ENCODE results near the gene BPIFB4. TPM values are rescaled to one million over a fixed set of nuclear protein-coding genes. Genes with fewer than 3 reads are reported as not detected.

Gene BPIFB4
- total RNA-seq, 2 experiments from 2014 or later = not detected

GRCh38 chr20:33068251-33068939, 11.0 kb upstream of the BPIFB4 start:
- Mint-ChIP-seq H3K4me3 (no peak overlapping the region), H3K9me3 (no peaks in the 10 kb centered on the region), H3K36me3 (ENCODE audit: low read depth) (no peaks in the 10 kb centered on the region), H3K27me3 (no peaks in the 10 kb centered on the region), H3K27ac (no peak overlapping the region), H3K4me1 (ENCODE audit: low read depth) (peaks cover 22% of the 10 kb centered on the region)
- no peak for TF ChIP-seq CTCF (IDR thresholded peaks at IDR 0.05)
- intact Hi-C loops (cut with DNase I, micrococcal nuclease) = no loop called here
- POLR2A ChIA-PET = no interaction called here
- H3K4me3 ChIP-seq (ENCODE audit: low read length) = no peak overlapping the region
- no peaks in the 10 kb centered on the region for H3K36me3 ChIP-seq (ENCODE audit: insufficient read depth, low read length)
- H3K27ac ChIP-seq (ENCODE audit: low read depth in 1 of 2, low read length in 2 of 2) = no peak overlapping the region
- H3K4me1 ChIP-seq (ENCODE audit: insufficient read depth, low read length) = peaks cover 9% of the 10 kb centered on the region
- ATAC-seq (ENCODE audit: poor library complexity) = no peak
- no peaks in the 10 kb centered on the region for H3K27me3 ChIP-seq (ENCODE audit: control insufficient read depth in 1 of 2, insufficient read depth in 2 of 2, low read length in 2 of 2)
- DNase-seq = peak in 1 of 14 experiments; percentile 7
- H3K9me3 ChIP-seq (ENCODE audit: control insufficient read depth in 1 of 2, insufficient read depth in 1 of 2, low read length in 2 of 2) = no peaks in the 10 kb centered on the region
- CTCF ChIA-PET = no interaction called here

- CTCF ChIA-PET = no interaction called here
- Histone ChIP-seq H3K9me3 (ENCODE audit: control insufficient read depth in 1 of 2, insufficient read depth in 1 of 2, low read length in 2 of 2) (no peaks in the 10 kb centered on the region), H3K4me3 (ENCODE audit: low read length) (no peak overlapping the region), H3K27ac (ENCODE audit: low read depth in 1 of 2, low read length in 2 of 2) (no peak overlapping the region), H3K36me3 (ENCODE audit: insufficient read depth, low read length) (no peaks in the 10 kb centered on the region), H3K27me3 (ENCODE audit: control insufficient read depth in 1 of 2, insufficient read depth in 2 of 2, low read length in 2 of 2) (no peaks in the 10 kb centered on the region), H3K4me1 (ENCODE audit: insufficient read depth, low read length) (peaks cover 9% of the 10 kb centered on the region)
- Mint-ChIP-seq H3K4me1 (ENCODE audit: low read depth) (peaks cover 22% of the 10 kb centered on the region), H3K36me3 (ENCODE audit: low read depth) (no peaks in the 10 kb centered on the region), H3K4me3 (no peak overlapping the region), H3K27me3 (no peaks in the 10 kb centered on the region), H3K27ac (no peak overlapping the region), H3K9me3 (no peaks in the 10 kb centered on the region)
- TF ChIP-seq CTCF (IDR thresholded peaks at IDR 0.05) = no peak
- ATAC-seq (ENCODE audit: poor library complexity) (no peak), DNase-seq (no peak)
- intact Hi-C loops (cut with DNase I, micrococcal nuclease) = no loop called here
- POLR2A ChIA-PET = no interaction called here
These were observed 9.8 kb upstream of the BPIFB4 start for GRCh38 chr20:33069673-33070072.

- DNase-seq = no peak
- H3K27ac ChIP-seq (ENCODE audit: low read depth in 1 of 2, low read length in 2 of 2) = no peak overlapping the region
- H3K4me1 Mint-ChIP-seq (ENCODE audit: low read depth) = peaks cover 22% of the 10 kb centered on the region
- ChIA-PET CTCF (no interaction called here), POLR2A (no interaction called here)
- H3K4me3 Mint-ChIP-seq = no peak overlapping the region
- peaks cover 9% of the 10 kb centered on the region for H3K4me1 ChIP-seq (ENCODE audit: insufficient read depth, low read length)
- H3K27ac Mint-ChIP-seq = no peak overlapping the region
- intact Hi-C loops (cut with DNase I, micrococcal nuclease) = no loop called here
- H3K4me3 ChIP-seq (ENCODE audit: low read length) = no peak overlapping the region
- no peaks in the 10 kb centered on the region for H3K36me3 Mint-ChIP-seq (ENCODE audit: low read depth)
- TF ChIP-seq CTCF (IDR thresholded peaks at IDR 0.05) = no peak
- ATAC-seq (ENCODE audit: poor library complexity) = no peak
- H3K9me3 Mint-ChIP-seq = no peaks in the 10 kb centered on the region
- H3K27me3 Mint-ChIP-seq = no peaks in the 10 kb centered on the region
- no peaks in the 10 kb centered on the region for H3K27me3 ChIP-seq (ENCODE audit: control insufficient read depth in 1 of 2, insufficient read depth in 2 of 2, low read length in 2 of 2)
- H3K36me3 ChIP-seq (ENCODE audit: insufficient read depth, low read length) = no peaks in the 10 kb centered on the region
- no peaks in the 10 kb centered on the region for H3K9me3 ChIP-seq (ENCODE audit: control insufficient read depth in 1 of 2, insufficient read depth in 1 of 2, low read length in 2 of 2)
These were observed 9.1 kb upstream of the BPIFB4 start for GRCh38 chr20:33070111-33071053.

All from CD4-positive, alpha-beta T cell (primary cell).